OCI-LY1 (cell line): ENCODE data around the gene VMAC.
A peak's percentile ranks its signal among the peaks of the same experiment; 100 is the strongest.

Experiments
- H2AFZ ChIP-seq: fragments of 200-600 bp; sonication (generic), shearing (Covaris generic); 2 replicates; pipeline ENCODE4 v1.6.0; 2014; ENCODE audit warnings: antibody characterized with exemption, mild to moderate bottlenecking, low read length
- H3F3A ChIP-seq: fragments of 200-600 bp; sonication (generic), shearing (Covaris generic); 2 replicates; pipeline ENCODE4 v1.6.0; 2014; ENCODE audit warnings: mild to moderate bottlenecking, antibody characterized with exemption, low read length, moderate library complexity; ENCODE audit not compliant: insufficient read depth
- H3K27ac ChIP-seq: fragments of 200-600 bp; sonication (generic); 2 replicates; pipeline ENCODE4 v1.5.1; 2014; ENCODE audit warnings: low read length, mixed run types, mild to moderate bottlenecking, low read depth; ENCODE audit not compliant: poor library complexity, severe bottlenecking
- H3K27me3 ChIP-seq: fragments of 200-600 bp; sonication (generic); 2 replicates; pipeline ENCODE4 v1.6.0; 2014; ENCODE audit warnings: antibody characterized with exemption, mild to moderate bottlenecking, low read length, moderate library complexity; ENCODE audit not compliant: insufficient read depth
- H3K36me3 ChIP-seq: fragments of 200-600 bp; sonication (generic); 2 replicates; pipeline ENCODE4 v1.6.1; 2014; ENCODE audit warnings: mild to moderate bottlenecking, antibody characterized with exemption, low read length, moderate library complexity, mixed read lengths; ENCODE audit not compliant: insufficient read depth
- H3K4me1 ChIP-seq: fragments of 200-600 bp; sonication (generic); 2 replicates; pipeline ENCODE4 v1.5.1; 2014; ENCODE audit warnings: mild to moderate bottlenecking, low read length, moderate library complexity; ENCODE audit not compliant: insufficient read depth, severe bottlenecking
- H3K4me2 ChIP-seq: fragments of 200-600 bp; sonication (generic), shearing (Covaris generic); 2 replicates; pipeline ENCODE4 v1.6.1; 2014; ENCODE audit warnings: low read length
- H3K4me3 ChIP-seq: fragments of 200-600 bp; sonication (generic); 2 replicates; pipeline ENCODE4 v1.5.1; 2014; ENCODE audit warnings: low read length, low read depth, mild to moderate bottlenecking, mixed read lengths; ENCODE audit not compliant: poor library complexity, severe bottlenecking
- H3K79me2 ChIP-seq: fragments of 200-600 bp; shearing (Covaris generic); 2 replicates; pipeline ENCODE4 v1.6.1; 2016; ENCODE audit warnings: mixed run types, low read length, mixed read lengths; ENCODE audit not compliant: insufficient read depth
- H3K9ac ChIP-seq: fragments of 200-600 bp; sonication (generic), shearing (Covaris generic); 2 replicates; pipeline ENCODE4 v1.6.1; 2014; ENCODE audit warnings: mild to moderate bottlenecking, low read length, mixed read lengths
- H3K9me2 ChIP-seq: fragments of 200-600 bp; sonication (generic), shearing (Covaris generic); 2 replicates; pipeline ENCODE4 v1.6.1; 2014; ENCODE audit warnings: low read depth, mild to moderate bottlenecking, low read length, mixed read lengths
- H3K9me3 ChIP-seq: fragments of 200-600 bp; shearing (Covaris generic); 2 replicates; pipeline ENCODE4 v1.6.1; 2014; ENCODE audit warnings: low read length, mixed read lengths
- H4K20me1 ChIP-seq: fragments of 200-600 bp; sonication (generic), shearing (Covaris generic); 2 replicates; pipeline ENCODE4 v1.6.0; 2016; ENCODE audit warnings: mild to moderate bottlenecking, low read length; ENCODE audit not compliant: insufficient read depth
- CTCF ChIP-seq: fragments of 200-600 bp; sonication (generic), shearing (Covaris generic); IDR thresholded peaks from 2 replicates; pipeline ENCODE4 v1.5.1; 2017; ENCODE audit warnings: mild to moderate bottlenecking, antibody characterized with exemption, low read length, moderate library complexity, mixed read lengths
- EZH2 ChIP-seq: fragments of 200-600 bp; sonication (generic), shearing (Covaris generic); IDR thresholded peaks from 2 replicates; pipeline ENCODE4 v1.8.0; 2017; ENCODE audit warnings: borderline replicate concordance, mixed run types, mild to moderate bottlenecking, antibody characterized with exemption, low read length, moderate library complexity, mixed read lengths

VMAC gene

GRCh38 chr19:5903624-5904351, 884 bp upstream of the VMAC start, which contains the start of gene NDUFA11:
Gene NDUFA11 (minus strand): TSS chr19:5903790. CDS start chr19:5903708, 82 bp downstream.
- H3K27ac ChIP-seq: peak within 1 kb of the TSS; percentile 82
- H2AFZ ChIP-seq: 0 out of 2 replicates have a peak within 1 kb of the TSS, but pooled peaks have one; percentile 31
- peaks cover 18% of the 10 kb centered on the region for H3K4me1 ChIP-seq
- no peaks in the 10 kb centered on the region for H3K9me2 ChIP-seq
- TF ChIP-seq CTCF (no peak), EZH2 (no peak)
- peaks cover 30% of the 10 kb centered on the region for H3K79me2 ChIP-seq
- peak within 1 kb of the TSS; percentile 97 for H3K4me3 ChIP-seq
- peak within 1 kb of the TSS; percentile 99 for H3K9ac ChIP-seq
- no peaks in the 10 kb centered on the region for H3F3A ChIP-seq
- no peaks in the 10 kb centered on the region for H3K27me3 ChIP-seq
- H3K4me2 ChIP-seq: peak within 1 kb of the TSS; percentile 88
- H3K36me3 ChIP-seq: peaks cover 16% of the 10 kb centered on the region
- H4K20me1 ChIP-seq: no peaks in the 10 kb centered on the region
- no peaks in the 10 kb centered on the region for H3K9me3 ChIP-seq

- peak overlapping the region; percentile 69 for H3K9ac ChIP-seq
- no peaks in the 10 kb centered on the region for H3K9me2 ChIP-seq
- H3K9me3 ChIP-seq: no peaks in the 10 kb centered on the region
- peak overlapping the region; percentile 77 for H3K4me2 ChIP-seq
- no peak overlapping the region for H3K27ac ChIP-seq
- H4K20me1 ChIP-seq: no peaks in the 10 kb centered on the region
- no peaks in the 10 kb centered on the region for H3F3A ChIP-seq
- TF ChIP-seq CTCF: no peak
- no peak for TF ChIP-seq EZH2
- peaks cover 23% of the 10 kb centered on the region for H3K79me2 ChIP-seq
- H2AFZ ChIP-seq: no peak overlapping the region
- peak overlapping the region; percentile 97 for H3K4me3 ChIP-seq
- peaks cover 13% of the 10 kb centered on the region for H3K36me3 ChIP-seq
- H3K4me1 ChIP-seq: peaks cover 18% of the 10 kb centered on the region
- H3K27me3 ChIP-seq: no peaks in the 10 kb centered on the region
Observed at GRCh38 chr19:5905114-5905778, 574 bp downstream of the VMAC start.

- Histone ChIP-seq H2AFZ (no peak overlapping the region), H3K4me1 (peaks cover 15% of the 10 kb centered on the region), H3K9me2 (no peaks in the 10 kb centered on the region), H3K4me3 (no peak overlapping the region), H3K27ac (no peak overlapping the region), H3K9ac (no peak overlapping the region), H3K79me2 (peaks cover 13% of the 10 kb centered on the region), H4K20me1 (no peaks in the 10 kb centered on the region), H3K9me3 (no peaks in the 10 kb centered on the region), H3F3A (no peaks in the 10 kb centered on the region), H3K36me3 (peaks cover 3% of the 10 kb centered on the region; the same call in 1 of the 2 replicates), H3K27me3 (no peaks in the 10 kb centered on the region), H3K4me2 (no peak overlapping the region)
- TF ChIP-seq CTCF (no peak), EZH2 (no peak)
Observed at GRCh38 chr19:5907241-5907640, 2.6 kb downstream of the VMAC start.
